GM12875 (cell line): Measurements from ENCODE around the gene DPP4.

Source experiments
- H3K4me3 ChIP-seq: one replicate; pipeline ENCODE4 v1.5.1; 2011; ENCODE audit warnings: low read depth, low read length, control low read depth
- CTCF ChIP-seq: IDR thresholded peaks from 2 replicates; pipeline ENCODE4 v1.5.1; 2011; ENCODE audit warnings: low read depth, mild to moderate bottlenecking, control low read depth, inconsistent platforms, low read length, moderate library complexity, borderline replicate concordance; ENCODE audit not compliant: insufficient read depth

The DPP4 gene

GRCh38 chr2:162060532-162060931 is 13.5 kb downstream of the DPP4 start:
- no peak for TF ChIP-seq CTCF
- H3K4me3 ChIP-seq: no peak overlapping the region

- no peak for TF ChIP-seq CTCF
- no peak overlapping the region for H3K4me3 ChIP-seq
Measured at GRCh38 chr2:162058973-162059668, 14.9 kb downstream of the DPP4 start.

DNA sequence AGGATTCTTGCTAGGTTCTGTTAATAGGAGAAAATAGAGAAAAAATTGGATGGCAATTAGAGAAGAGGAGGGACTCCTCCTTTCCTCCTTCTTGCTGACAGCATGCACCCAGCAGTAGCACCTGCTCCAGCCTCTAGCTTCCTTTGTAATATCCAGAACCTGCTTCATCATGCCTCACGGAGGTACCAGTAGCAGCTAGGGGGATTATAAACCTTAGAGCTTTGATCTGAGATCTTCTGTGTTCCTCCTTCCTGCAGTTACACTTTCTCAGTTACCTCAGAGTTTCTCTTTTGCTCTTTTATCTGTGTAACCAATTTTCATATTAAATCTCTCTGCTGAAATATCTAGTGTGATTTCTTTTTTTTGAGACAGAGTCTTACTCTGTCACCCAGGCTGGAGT is 16.6 kb downstream of the DPP4 start:
- no peak overlapping the region for H3K4me3 ChIP-seq
- TF ChIP-seq CTCF: no peak

DNA sequence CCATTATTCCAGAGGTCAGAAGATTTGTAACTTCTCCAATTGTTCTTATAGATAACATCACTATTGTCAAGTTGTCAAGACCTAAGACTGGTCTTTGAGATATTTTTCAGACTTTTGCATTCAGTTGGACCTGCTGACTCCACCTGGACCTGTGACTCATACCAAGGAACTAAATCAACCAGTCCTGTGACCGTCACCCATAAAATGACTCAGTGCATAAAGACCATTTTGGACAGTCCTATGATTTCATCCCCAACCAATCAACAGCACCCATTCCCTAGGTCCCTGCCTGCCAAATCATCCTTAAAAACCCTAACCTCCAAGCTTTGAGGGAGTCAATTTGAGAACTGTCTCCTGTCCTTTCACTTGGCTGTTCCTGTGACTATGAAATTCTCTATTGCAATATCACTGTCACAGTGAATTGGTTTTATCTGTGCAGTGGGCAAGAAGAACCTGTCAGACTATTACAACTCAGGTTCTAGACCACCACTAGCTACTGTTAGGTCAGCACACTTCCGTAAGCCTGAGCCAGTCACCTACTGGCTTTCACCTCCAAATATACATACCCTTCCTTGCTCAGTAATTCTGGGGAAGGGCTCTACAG is 17.1 kb downstream of the DPP4 start:
- TF ChIP-seq CTCF: no peak
- H3K4me3 ChIP-seq: no peak overlapping the region

DNA sequence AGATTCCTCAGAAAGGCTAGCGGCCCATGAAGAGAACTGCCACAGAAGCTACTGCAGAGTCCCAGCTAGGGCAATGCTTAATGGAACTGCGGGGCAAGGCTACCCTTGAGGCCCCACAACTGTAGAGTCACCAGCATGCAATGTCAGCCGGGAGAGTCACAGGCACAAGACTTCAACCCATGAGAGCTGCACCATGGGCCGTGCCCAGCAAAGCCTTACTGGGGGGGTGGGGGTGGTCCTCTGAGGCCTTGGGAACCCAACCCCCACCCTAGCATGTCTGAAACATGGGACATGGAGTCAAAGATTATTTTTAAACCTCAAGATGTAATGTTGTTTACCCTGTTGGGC is 20.2 kb downstream of the DPP4 start:
- H3K4me3 ChIP-seq: no peak overlapping the region
- TF ChIP-seq CTCF: no peak

DNA sequence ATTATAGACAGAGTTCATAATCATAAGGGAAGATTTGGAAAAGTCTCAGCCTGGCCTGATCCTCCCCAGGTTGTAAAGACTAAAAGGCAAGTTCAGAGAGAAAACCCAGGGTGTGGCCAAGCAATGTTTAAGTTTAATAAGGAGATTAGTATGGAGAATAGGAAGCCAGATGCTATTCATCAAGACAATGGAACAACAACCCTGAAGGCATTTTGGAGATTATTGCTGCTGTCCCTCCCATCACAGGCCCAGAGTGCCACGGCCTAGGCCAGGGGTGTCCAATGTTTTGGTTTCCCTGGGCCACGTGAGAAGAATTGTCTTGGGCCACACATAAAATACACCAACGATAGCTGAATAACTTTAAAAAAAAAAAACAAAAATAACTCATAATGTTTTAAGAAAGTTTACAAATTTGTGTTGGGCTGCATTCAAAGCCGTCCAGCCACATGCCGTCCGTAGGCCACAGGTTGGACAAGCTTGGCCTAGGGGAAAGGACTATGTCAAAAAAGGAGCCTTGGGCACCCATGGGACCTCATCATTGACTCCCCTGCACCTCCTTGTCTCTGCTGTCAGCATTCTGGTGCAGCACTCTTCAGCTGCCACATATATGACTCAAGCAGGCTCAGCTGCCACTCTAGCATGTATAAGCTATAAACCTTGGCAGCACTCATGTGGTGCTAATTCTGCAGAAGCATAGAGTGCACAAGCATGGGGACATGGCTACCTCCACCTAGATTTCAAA is 20.8 kb downstream of the DPP4 start:
- H3K4me3 ChIP-seq: no peak overlapping the region
- TF ChIP-seq CTCF: no peak
